GM21528 (cell line): ENCODE measurements around the gene TIAM2.
"Not testable (repeated sequence)": the region's sequence is repeated elsewhere in the genome, so short reads cannot be mapped to it uniquely, and the experiment has no call there.

Source experiments
- ATAC-seq: cut with Tn5 transposase; IDR thresholded peaks from one replicate; pipeline ENCODE4 v1.9.1; 2021; ENCODE audit warnings: mild to moderate bottlenecking, moderate library complexity; ENCODE audit not compliant: unreplicated experiment, low FRiP score

The TIAM2 gene

GRCh38 chr6:155219299-155219698 is 224.2 kb downstream of the TIAM2 start:
- no peak for ATAC-seq

- ATAC-seq: no peak
Observed at GRCh38 chr6:155219858-155220301, 224.8 kb downstream of the TIAM2 start.

GRCh38 chr6:155221086-155221485 is 226.0 kb downstream of the TIAM2 start:
- no peak for ATAC-seq

- ATAC-seq: no peak
Observed at GRCh38 chr6:155222506-155222905, 227.4 kb downstream of the TIAM2 start.

GRCh38 chr6:155223646-155224451 is 228.7 kb downstream of the TIAM2 start:
- peak; percentile 97 for ATAC-seq

- no peak for ATAC-seq
Observed at GRCh38 chr6:155224618-155225017, 229.5 kb downstream of the TIAM2 start.

- no peak for ATAC-seq
Observed at GRCh38 chr6:155227046-155227445, 231.9 kb downstream of the TIAM2 start.

GRCh38 chr6:155228546-155229166 is 233.5 kb downstream of the TIAM2 start:
- no peak for ATAC-seq

GRCh38 chr6:155230975-155231374 is 235.9 kb downstream of the TIAM2 start:
- ATAC-seq: not testable (repeated sequence)

GRCh38 chr6:155232848-155233247 is 237.7 kb downstream of the TIAM2 start:
- ATAC-seq: no peak

- no peak for ATAC-seq
Observed at GRCh38 chr6:155234167-155234566, 239.1 kb downstream of the TIAM2 start.

- no peak for ATAC-seq
Observed at GRCh38 chr6:155234687-155235086, 239.6 kb downstream of the TIAM2 start.

- ATAC-seq: no peak
Observed at GRCh38 chr6:155235087-155235486, 240.0 kb downstream of the TIAM2 start.

GRCh38 chr6:155237613-155238012 is 242.5 kb downstream of the TIAM2 start:
- no peak for ATAC-seq

- ATAC-seq: no peak
Observed at GRCh38 chr6:155240905-155241600, 245.9 kb downstream of the TIAM2 start.

- no peak for ATAC-seq
Observed at GRCh38 chr6:155241966-155242365, 246.9 kb downstream of the TIAM2 start.

GRCh38 chr6:155244434-155244833 is 249.3 kb downstream of the TIAM2 start:
- no peak for ATAC-seq

GRCh38 chr6:155245193-155245592 is 250.1 kb downstream of the TIAM2 start:
- no peak for ATAC-seq

- ATAC-seq: no peak
Observed at GRCh38 chr6:155245831-155246230, 250.7 kb downstream of the TIAM2 start.

- ATAC-seq: no peak
Observed at GRCh38 chr6:155246825-155247224, 251.7 kb downstream of the TIAM2 start.

GRCh38 chr6:155247618-155248007 is 252.5 kb downstream of the TIAM2 start:
- no peak for ATAC-seq
